Measurements from ENCODE around the gene FRAS1. TPM values are rescaled to one million over a fixed set of nuclear protein-coding genes. Genes with fewer than 3 reads are reported as not detected.

The FRAS1 gene
- total and polyA plus RNA-seq, 2 of the 8 experiments (the other 6 are each of a cell fraction or from before 2014, with no cell fraction given), result 38.5 to 109 TPM

DNA sequence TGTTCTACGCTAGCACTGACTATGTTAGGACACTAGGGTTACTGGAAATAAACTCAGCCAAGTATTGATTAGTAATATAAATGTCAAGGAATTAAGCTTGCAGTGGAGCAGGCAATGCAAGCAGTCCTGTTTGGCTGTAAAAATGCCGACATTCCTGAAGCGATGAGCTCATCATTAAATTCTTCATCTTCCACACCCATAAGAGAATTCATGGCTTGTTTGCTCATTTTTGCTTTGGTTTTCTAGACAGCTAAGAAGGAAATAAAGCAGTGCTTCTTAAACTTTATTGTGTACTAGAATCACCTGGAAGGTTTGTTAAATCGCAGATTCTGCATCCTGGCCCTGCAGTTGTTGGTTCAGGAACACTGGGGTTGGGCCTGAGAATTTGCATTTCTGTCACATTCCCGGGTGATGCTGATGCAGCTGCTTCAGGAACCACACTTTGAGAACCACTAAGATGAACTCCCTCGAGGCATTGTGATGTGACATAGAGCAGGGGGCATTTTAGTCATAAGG is 512.2 kb downstream of the FRAS1 start (continued):
- TF ChIP-seq CHD7 (IDR thresholded peaks at IDR 0.05; ENCODE audit: insufficient replicate concordance, low read length) (no peak), CTCF (IDR thresholded peaks at IDR 0.05; ENCODE audit: control extremely low read depth in 1 of 3, insufficient read depth in 1 of 3, low read depth in 1 of 3, low read length in 3 of 3) (no peak), RFX5 (IDR thresholded peaks at IDR 0.05; ENCODE audit: borderline replicate concordance, low read depth, low read length) (no peak), CBX5 (IDR thresholded peaks at IDR 0.05; ENCODE audit: low read depth, low read length) (no peak), FOSL1 (IDR thresholded peaks at IDR 0.05; ENCODE audit: insufficient read depth, low read depth, low read length) (no peak), E2F6 (IDR thresholded peaks at IDR 0.05) (no peak), RBBP5 (IDR thresholded peaks at IDR 0.05; ENCODE audit: borderline replicate concordance, low read depth, low read length) (no peak), JUND (IDR thresholded peaks at IDR 0.05; ENCODE audit: low read length) (peak; percentile 73; the same call in 1 of the 2 replicates)

All from H1 (cell line).